ENCODE results near the gene ZNF804A.

ZNF804A gene

GRCh38 chr2:184549153-184549552 is 49.2 kb upstream of the ZNF804A start (continued):
- no peak for TF ChIP-seq CREB5 (CRISPR knock-in tag; IDR thresholded peaks at IDR 0.05; ENCODE audit: low read depth)
- no peak for TF ChIP-seq ZC3H10 (CRISPR knock-in tag; IDR thresholded peaks at IDR 0.05)

- no peak for ATAC-seq
- no peak for TF ChIP-seq ZFP30 (CRISPR knock-in tag; IDR thresholded peaks at IDR 0.05)
- no peak for TF ChIP-seq ARNTL (CRISPR knock-in tag; IDR thresholded peaks at IDR 0.05; ENCODE audit: borderline replicate concordance, low read depth)
- no peak for TF ChIP-seq RARB (CRISPR knock-in tag; IDR thresholded peaks at IDR 0.05)
- no peak for TF ChIP-seq ZC3H10 (CRISPR knock-in tag; IDR thresholded peaks at IDR 0.05)
- TF ChIP-seq ISL1 (CRISPR knock-in tag; IDR thresholded peaks at IDR 0.05) = no peak
- TF ChIP-seq BACH2 (CRISPR knock-in tag; IDR thresholded peaks at IDR 0.05; ENCODE audit: borderline replicate concordance) = no peak
- TF ChIP-seq CSRNP3 (CRISPR knock-in tag; IDR thresholded peaks at IDR 0.05) = no peak
- TF ChIP-seq TOX (CRISPR knock-in tag; IDR thresholded peaks at IDR 0.05; ENCODE audit: borderline replicate concordance) = no peak
These were observed 46.7 kb upstream of the ZNF804A start for GRCh38 chr2:184551626-184552025.

- no peak for ATAC-seq
- no peak for TF ChIP-seq TOX (CRISPR knock-in tag; IDR thresholded peaks at IDR 0.05; ENCODE audit: borderline replicate concordance)
- TF ChIP-seq BACH2 (CRISPR knock-in tag; IDR thresholded peaks at IDR 0.05; ENCODE audit: borderline replicate concordance) = no peak
- TF ChIP-seq PATZ1 (CRISPR knock-in tag; IDR thresholded peaks at IDR 0.05; ENCODE audit: borderline replicate concordance) = no peak
- no peak for TF ChIP-seq ISL1 (CRISPR knock-in tag; IDR thresholded peaks at IDR 0.05)
- TF ChIP-seq RARB (CRISPR knock-in tag; IDR thresholded peaks at IDR 0.05) = no peak
- TF ChIP-seq SNAI2 (CRISPR knock-in tag; IDR thresholded peaks at IDR 0.05) = no peak
- no peak for TF ChIP-seq CREB5 (CRISPR knock-in tag; IDR thresholded peaks at IDR 0.05; ENCODE audit: low read depth)
These were observed 43.6 kb upstream of the ZNF804A start for GRCh38 chr2:184554736-184555135.

GRCh38 chr2:184555352-184555751 is 43.0 kb upstream of the ZNF804A start:
- no peak for TF ChIP-seq PATZ1 (CRISPR knock-in tag; IDR thresholded peaks at IDR 0.05; ENCODE audit: borderline replicate concordance)
- TF ChIP-seq ISL1 (CRISPR knock-in tag; IDR thresholded peaks at IDR 0.05) = no peak
- TF ChIP-seq OSR1 (CRISPR knock-in tag; IDR thresholded peaks at IDR 0.05) = no peak
- no peak for TF ChIP-seq POU6F1 (CRISPR knock-in tag; IDR thresholded peaks at IDR 0.05; ENCODE audit: borderline replicate concordance, low read depth)
- TF ChIP-seq CREB5 (CRISPR knock-in tag; IDR thresholded peaks at IDR 0.05; ENCODE audit: low read depth) = no peak
- ATAC-seq = no peak

- no peak for ATAC-seq
- TF ChIP-seq GLIS3 (CRISPR knock-in tag; IDR thresholded peaks at IDR 0.05) (no peak), ZC3H10 (CRISPR knock-in tag; IDR thresholded peaks at IDR 0.05) (peak; percentile 31; the same call in 1 of the 2 replicates), SNAI2 (CRISPR knock-in tag; IDR thresholded peaks at IDR 0.05) (peak; percentile 92), TCF4 (CRISPR knock-in tag; IDR thresholded peaks at IDR 0.05; ENCODE audit: borderline replicate concordance) (peak; percentile 52; the same call in 1 of the 2 replicates), ISL1 (CRISPR knock-in tag; IDR thresholded peaks at IDR 0.05) (peak; percentile 96), PATZ1 (CRISPR knock-in tag; IDR thresholded peaks at IDR 0.05; ENCODE audit: borderline replicate concordance) (no peak), CSRNP3 (CRISPR knock-in tag; IDR thresholded peaks at IDR 0.05) (no peak)
These were observed 41.7 kb upstream of the ZNF804A start for GRCh38 chr2:184556639-184557038.

Data from SK-N-SH treated with all-trans-retinoic acid at 6 μM for 48 hours (cell line).